RPMI8226 (cell line): Measurements from ENCODE around the gene PLCB3.
A peak's percentile ranks its signal among the peaks of the same experiment; 100 is the strongest.

ENCODE experiments used
- DNase-seq: peaks from one replicate; pipeline ENCODE4 v3.0.0-alpha.2; 2015

PLCB3 gene

GRCh38 chr11:64251016-64251752 lies at the start of gene PLCB3:
Gene PLCB3, plus strand, starts transcription at chr11:64251530. Its CDS starts 120 bp downstream, at chr11:64251650.
- DNase-seq, result peak; percentile 81

- no peak for DNase-seq
These were observed 49.8 kb upstream of the PLCB3 start for GRCh38 chr11:64201543-64201942.

GRCh38 chr11:64202992-64203391 lies 48.3 kb upstream of the PLCB3 start:
- DNase-seq, result no peak

- no peak for DNase-seq
These were observed 47.8 kb upstream of the PLCB3 start for GRCh38 chr11:64203421-64204079.

- no peak for DNase-seq
These were observed 47.3 kb upstream of the PLCB3 start for GRCh38 chr11:64204080-64204440.

GRCh38 chr11:64204464-64204989 lies 46.8 kb upstream of the PLCB3 start:
- DNase-seq, result peak; percentile 97

- peak; percentile 32 for DNase-seq
These were observed 44.7 kb upstream of the PLCB3 start, which contains the start of gene FERMT3 for GRCh38 chr11:64206457-64207255. Gene FERMT3, plus strand, starts transcription at chr11:64206721. Its CDS starts 644 bp downstream, at chr11:64207365.

GRCh38 chr11:64207256-64208085 lies 43.9 kb upstream of the PLCB3 start:
- peak; percentile 23 for DNase-seq

- no peak for DNase-seq
These were observed 43.1 kb upstream of the PLCB3 start for GRCh38 chr11:64208086-64208795.

- no peak for DNase-seq
These were observed 42.4 kb upstream of the PLCB3 start for GRCh38 chr11:64208796-64209562.

- no peak for DNase-seq
These were observed 41.8 kb upstream of the PLCB3 start for GRCh38 chr11:64209563-64209843.

- no peak for DNase-seq
These were observed 40.9 kb upstream of the PLCB3 start for GRCh38 chr11:64210301-64211020.

- no peak for DNase-seq
These were observed 40.0 kb upstream of the PLCB3 start for GRCh38 chr11:64211181-64211872.

- no peak for DNase-seq
These were observed 34.5 kb upstream of the PLCB3 start for GRCh38 chr11:64216879-64217278.

GRCh38 chr11:64218628-64219353 lies 32.5 kb upstream of the PLCB3 start:
- no peak for DNase-seq

GRCh38 chr11:64219354-64219684 lies 32.0 kb upstream of the PLCB3 start:
- no peak for DNase-seq

GRCh38 chr11:64219755-64220154 lies 31.6 kb upstream of the PLCB3 start:
- DNase-seq, result no peak

- DNase-seq, result no peak
These were observed 31.1 kb upstream of the PLCB3 start for GRCh38 chr11:64220271-64220670.

GRCh38 chr11:64220798-64221197 lies 30.5 kb upstream of the PLCB3 start:
- no peak for DNase-seq
